Measurements from ENCODE around the gene IFT20.
A peak's percentile ranks its signal among the peaks of the same experiment; 100 is the strongest.

IFT20 gene

GRCh38 chr17:28320215-28321061 lies 14.8 kb downstream of the IFT20 start:
- H3K4me3 ChIP-seq (ENCODE audit: low read depth, low read length) = peak overlapping the region; percentile 74
- no peak for TF ChIP-seq CTCF (IDR thresholded peaks at IDR 0.05; ENCODE audit: low read depth, low read length, missing control alignments)
- no peak for DNase-seq (ENCODE audit: low read depth)

- no peak for DNase-seq (ENCODE audit: low read depth)
- TF ChIP-seq CTCF (IDR thresholded peaks at IDR 0.05; ENCODE audit: low read depth, low read length, missing control alignments) = no peak
- peak overlapping the region; percentile 74 for H3K4me3 ChIP-seq (ENCODE audit: low read depth, low read length)
These were observed 15.7 kb downstream of the IFT20 start for GRCh38 chr17:28319598-28319935.

GRCh38 chr17:28318759-28319597 lies 16.3 kb downstream of the IFT20 start, which contains the start of gene TMEM97:
Gene TMEM97 (plus strand): TSS chr17:28319200. CDS start chr17:28319240, 40 bp downstream.
- H3K4me3 ChIP-seq (ENCODE audit: low read depth, low read length) = peak within 1 kb of the TSS; percentile 74
- DNase-seq (ENCODE audit: low read depth) = peak; percentile 93
- TF ChIP-seq CTCF (IDR thresholded peaks at IDR 0.05; ENCODE audit: low read depth, low read length, missing control alignments) = no peak

GRCh38 chr17:28317966-28318758 lies 17.1 kb downstream of the IFT20 start:
- no peak for TF ChIP-seq CTCF (IDR thresholded peaks at IDR 0.05; ENCODE audit: low read depth, low read length, missing control alignments)
- peak overlapping the region; percentile 74 for H3K4me3 ChIP-seq (ENCODE audit: low read depth, low read length)
- no peak for DNase-seq (ENCODE audit: low read depth)

- TF ChIP-seq CTCF (IDR thresholded peaks at IDR 0.05; ENCODE audit: low read depth, low read length, missing control alignments) = no peak
- peak overlapping the region; percentile 74 for H3K4me3 ChIP-seq (ENCODE audit: low read depth, low read length)
- no peak for DNase-seq (ENCODE audit: low read depth)
These were observed 17.9 kb downstream of the IFT20 start for GRCh38 chr17:28317099-28317965.

Data from GM12864 (cell line).